Keratinocyte (primary cell): Measurements from ENCODE around the gene ALK. TPM values are rescaled to one million over a fixed set of nuclear protein-coding genes. Genes with fewer than 3 reads are reported as not detected.

Source experiments
- DNase-seq: peaks from one replicate; pipeline ENCODE4 v3.0.0-alpha.2; 2011; ENCODE audit warnings: low read depth, missing footprints, low spot score
- FAIRE-seq: peaks from 2 replicates; lab custom pipeline; 2011; peaks lifted over from hg19 to GRCh38; lab: Jason Lieb, UNC
- H2AFZ ChIP-seq: 2 replicates; pipeline ENCODE4 v1.6.0; 2012; ENCODE audit warnings: low read length, control low read depth, inconsistent platforms; ENCODE audit not compliant: control insufficient read depth
- H3K27ac ChIP-seq: 2 replicates; pipeline ENCODE4 v1.5.1; 2011; ENCODE audit warnings: low read length; ENCODE audit not compliant: control insufficient read depth, insufficient read depth
- H3K27me3 ChIP-seq: 3 replicates; pipeline ENCODE4 v1.6.0; 2011; ENCODE audit warnings: low read length; ENCODE audit not compliant: control insufficient read depth, insufficient read depth; ENCODE audit errors: extremely low read depth
- H3K36me3 ChIP-seq, 2 experiments: 2 replicates in 1 of 2; 3 replicates in 1 of 2; pipeline ENCODE4 v1.5.1; 2011; ENCODE audit warnings: low read length in 2 of 2, mild to moderate bottlenecking in 1 of 2; ENCODE audit not compliant: control insufficient read depth in 2 of 2, insufficient read depth in 2 of 2; ENCODE audit errors: extremely low read depth in 1 of 2
- H3K4me1 ChIP-seq: 3 replicates; pipeline ENCODE4 v1.5.1; 2011; ENCODE audit warnings: low read length; ENCODE audit not compliant: control insufficient read depth, insufficient read depth; ENCODE audit errors: extremely low read depth
- H3K4me2 ChIP-seq: 3 replicates; pipeline ENCODE4 v1.6.0; 2011; ENCODE audit warnings: low read depth, low read length; ENCODE audit not compliant: control insufficient read depth, insufficient read depth; ENCODE audit errors: extremely low read depth
- H3K4me3 ChIP-seq, 3 experiments: fragments of 200-600 bp in 1 of 3; sonication (generic) in 1 of 3; 2 replicates in 2 of 3; 3 replicates in 1 of 3; pipeline ENCODE4 v1.5.1; 2011 to 2016; ENCODE audit warnings: low read length in 3 of 3, mild to moderate bottlenecking in 3 of 3, control low read depth in 2 of 3, inconsistent platforms in 1 of 3, low read depth in 1 of 3, mixed read lengths in 1 of 3, mixed run types in 1 of 3, moderate library complexity in 1 of 3; ENCODE audit not compliant: control insufficient read depth in 2 of 3, insufficient read depth in 2 of 3; ENCODE audit errors: extremely low read depth in 1 of 3
- H3K79me2 ChIP-seq: 2 replicates; pipeline ENCODE4 v1.6.0; 2012; ENCODE audit warnings: low read length; ENCODE audit not compliant: control insufficient read depth, insufficient read depth
- H3K9ac ChIP-seq: 3 replicates; pipeline ENCODE4 v1.6.0; 2011; ENCODE audit warnings: low read length; ENCODE audit not compliant: control insufficient read depth, insufficient read depth; ENCODE audit errors: extremely low read depth
- H3K9me1 ChIP-seq: 3 replicates; pipeline ENCODE4 v1.6.0; 2011; ENCODE audit warnings: low read length; ENCODE audit not compliant: control insufficient read depth, insufficient read depth; ENCODE audit errors: extremely low read depth
- H3K9me3 ChIP-seq: 2 replicates; pipeline ENCODE4 v1.5.1; 2012; ENCODE audit warnings: low read depth, low read length; ENCODE audit not compliant: control insufficient read depth
- H4K20me1 ChIP-seq: 3 replicates; pipeline ENCODE4 v1.6.0; 2011; ENCODE audit warnings: low read length; ENCODE audit not compliant: control insufficient read depth, insufficient read depth; ENCODE audit errors: extremely low read depth
- CTCF ChIP-seq, 3 experiments: IDR thresholded peaks in 1 of 3; conservative IDR thresholded peaks in 1 of 3; optimal IDR thresholded peaks in 1 of 3; 2 replicates in 2 of 3; 3 replicates in 1 of 3; pipeline versions ENCODE3 to v1.5.1; 2011; ENCODE audit warnings: low read length in 3 of 3, mild to moderate bottlenecking in 3 of 3, moderate library complexity in 2 of 3, control low read depth in 1 of 3, inconsistent platforms in 1 of 3; ENCODE audit not compliant: insufficient read depth in 2 of 3; ENCODE audit errors: extremely low read depth in 1 of 3
- EZH2 ChIP-seq: IDR thresholded peaks from one replicate; pipeline ENCODE4 v1.6.1; 2012; ENCODE audit warnings: inconsistent platforms, mild to moderate bottlenecking, low read length, moderate library complexity
- dilution Hi-C: fragments of 300-500 bp; cut with MboI; formaldehyde crosslinking; loops from one replicate; pipeline ENCODE4 v1.7.0; 2020; ENCODE audit warnings: low sequenced_read_pairs; ENCODE audit not compliant: extremely low pct_ligation_motif_present
- polyA plus RNA-seq, 5 experiments: library from polyadenylated mRNA; depleted of rRNA in 3 of 5; stranded (reverse) in 3 of 5; stranded (forward) in 1 of 5; unstranded in 1 of 5; fragments of >200 nt; gene quantifications; 1 replicate in 1 of 5; 2 replicates in 3 of 5; 3 replicates in 1 of 5; pipeline versions ENCODE4 v1.2.1 to v1.2.3, GENCODE V29; 2011 to 2012; ENCODE audit warnings: missing spikeins in 2 of 5, low read depth in 1 of 5, low replicate concordance in 1 of 5

The ALK gene
- polyA plus RNA-seq, 1 donor (not counting 4 experiments of a cell fraction or from before 2014, with no cell fraction given) = not detected

GRCh38 chr2:29575370-29575890 lies 346.0 kb downstream of the ALK start:
- TF ChIP-seq CTCF (optimal IDR thresholded peaks at IDR 0.05 in 1 of 3, IDR thresholded peaks at IDR 0.05 in 1 of 3, conservative IDR thresholded peaks at IDR 0.05 in 1 of 3; ENCODE audit: extremely low read depth in 1 of 3, insufficient read depth in 2 of 3, low read length in 3 of 3) (no peak), EZH2 (no peak)
- Histone ChIP-seq H3K79me2 (no peaks in the 10 kb centered on the region), H3K9me3 (no peaks in the 10 kb centered on the region), H3K9ac (no peak overlapping the region), H3K27me3 (peaks cover 19% of the 10 kb centered on the region), H3K36me3 (no peaks in the 10 kb centered on the region), H4K20me1 (no peaks in the 10 kb centered on the region), H3K4me2 (no peak overlapping the region), H3K27ac (no peak overlapping the region), H3K9me1 (no peaks in the 10 kb centered on the region), H3K4me3 (no peak overlapping the region), H2AFZ (no peak overlapping the region), H3K4me1 (no peaks in the 10 kb centered on the region)
- dilution Hi-C loops = no loop called here
- no peak for DNase-seq
- FAIRE-seq = no peak

GRCh38 chr2:29573612-29574011 lies 347.8 kb downstream of the ALK start:
- H3K36me3 ChIP-seq = no peaks in the 10 kb centered on the region
- dilution Hi-C loops = no loop called here
- H3K79me2 ChIP-seq = no peaks in the 10 kb centered on the region
- no peaks in the 10 kb centered on the region for H3K9me1 ChIP-seq
- no peak for TF ChIP-seq EZH2
- TF ChIP-seq CTCF (optimal IDR thresholded peaks at IDR 0.05 in 1 of 3, IDR thresholded peaks at IDR 0.05 in 1 of 3, conservative IDR thresholded peaks at IDR 0.05 in 1 of 3; ENCODE audit: extremely low read depth in 1 of 3, insufficient read depth in 2 of 3, low read length in 3 of 3) = no peak
- H3K4me3 ChIP-seq = no peak overlapping the region
- no peak overlapping the region for H2AFZ ChIP-seq
- no peaks in the 10 kb centered on the region for H4K20me1 ChIP-seq
- DNase-seq = no peak
- no peak for FAIRE-seq
- H3K9ac ChIP-seq = no peak overlapping the region
- no peak overlapping the region for H3K4me2 ChIP-seq
- no peaks in the 10 kb centered on the region for H3K9me3 ChIP-seq
- H3K27me3 ChIP-seq = peaks cover 26% of the 10 kb centered on the region
- H3K27ac ChIP-seq = no peak overlapping the region
- no peaks in the 10 kb centered on the region for H3K4me1 ChIP-seq
